HL-60/S4 treated with retinoic acid at 250 ng/mL for 4 days and 3 days (cell line): ENCODE results near the gene RAB3A.

Source experiments
- in situ Hi-C: fragments of 300-500 bp; cut with MboI; formaldehyde crosslinking; loops from 2 replicates; pipeline ENCODE4 v1.7.0; 2022; ENCODE audit warnings: low sequenced_read_pairs

The RAB3A gene

GRCh38 chr19:18152817-18153555 lies 50.9 kb downstream of the RAB3A start, which contains the start of gene PIK3R2:
Gene PIK3R2, plus strand, starts transcription at chr19:18153163. Its CDS starts 2,717 bp downstream, at chr19:18155880.
- in situ Hi-C loops: no loop called here

- in situ Hi-C loops: no loop called here
These were observed 51.4 kb downstream of the RAB3A start for GRCh38 chr19:18152442-18152816.

GRCh38 chr19:18150776-18151624 lies 52.8 kb downstream of the RAB3A start:
- in situ Hi-C loops: no loop called here

- in situ Hi-C loops: no loop called here
These were observed 54.3 kb downstream of the RAB3A start for GRCh38 chr19:18149596-18149975.

GRCh38 chr19:18147396-18147795 lies 56.4 kb downstream of the RAB3A start:
- in situ Hi-C loops: no loop called here
